ENCODE measurements around the gene CSH1.

Gene CSH1

GRCh38 chr17:63928966-63929695, 32.8 kb upstream of the CSH1 start:
- in situ Hi-C loops (cut with MboI; ENCODE audit: low sequenced_read_pairs) = loop anchor here (10.0 kb wide), 1 partner anchor 206 kb away; the partner anchor contains the start of gene ERN1

GRCh38 chr17:63928172-63928666, 31.8 kb upstream of the CSH1 start:
- in situ Hi-C loops (cut with MboI; ENCODE audit: low sequenced_read_pairs) = loop anchor here (10.0 kb wide), 1 partner anchor 207 kb away; the partner anchor contains the start of gene ERN1

- in situ Hi-C loops (cut with MboI; ENCODE audit: low sequenced_read_pairs) = loop anchor here (10.0 kb wide), 1 partner anchor 207 kb away; the partner anchor contains the start of gene ERN1
Measured at GRCh38 chr17:63927464-63928171, 31.2 kb upstream of the CSH1 start.

- in situ Hi-C loops (cut with MboI; ENCODE audit: low sequenced_read_pairs) = loop anchor here (10.0 kb wide), 1 partner anchor 209 kb away; the partner anchor contains the start of gene ERN1
Measured at GRCh38 chr17:63926164-63926563, 29.8 kb upstream of the CSH1 start.

- in situ Hi-C loops (cut with MboI; ENCODE audit: low sequenced_read_pairs) = loop anchor here (10.0 kb wide), 1 partner anchor 209 kb away; the partner anchor contains the start of gene ERN1
Measured at GRCh38 chr17:63925615-63926014, 29.2 kb upstream of the CSH1 start.

GRCh38 chr17:63922402-63922801, 26.0 kb upstream of the CSH1 start:
- in situ Hi-C loops (cut with MboI; ENCODE audit: low sequenced_read_pairs) = loop anchor here (10.0 to 25.0 kb wide), 2 partner anchors 212 to 365 kb away; partner anchors contain the start of gene ERN1

GRCh38 chr17:63920779-63921178, 24.4 kb upstream of the CSH1 start:
- in situ Hi-C loops (cut with MboI; ENCODE audit: low sequenced_read_pairs) = loop anchor here (10.0 to 25.0 kb wide), 2 partner anchors 214 to 367 kb away; partner anchors contain the start of gene ERN1

- in situ Hi-C loops (cut with MboI; ENCODE audit: low sequenced_read_pairs) = loop anchor here (10.0 to 25.0 kb wide), 2 partner anchors 215 to 367 kb away; partner anchors contain the start of gene ERN1
Measured at GRCh38 chr17:63920050-63920449, 23.7 kb upstream of the CSH1 start.

- in situ Hi-C loops (cut with MboI; ENCODE audit: low sequenced_read_pairs) = loop anchor here (25.0 kb wide), 1 partner anchor 368 kb away; no protein-coding TSS in a partner anchor
Measured at GRCh38 chr17:63919311-63919723, 22.9 kb upstream of the CSH1 start.

- in situ Hi-C loops (cut with MboI; ENCODE audit: low sequenced_read_pairs) = loop anchor here (25.0 kb wide), 1 partner anchor 368 kb away; no protein-coding TSS in a partner anchor
Measured at GRCh38 chr17:63918789-63919305, 22.5 kb upstream of the CSH1 start, which contains the start of gene GH1. TSS of gene GH1 (minus strand) at chr17:63918839. CDS start at chr17:63918776, 63 bp downstream.

GRCh38 chr17:63918305-63918704, 21.9 kb upstream of the CSH1 start:
- in situ Hi-C loops (cut with MboI; ENCODE audit: low sequenced_read_pairs) = loop anchor here (25.0 kb wide), 1 partner anchor 369 kb away; no protein-coding TSS in a partner anchor

- in situ Hi-C loops (cut with MboI; ENCODE audit: low sequenced_read_pairs) = loop anchor here (25.0 kb wide), 1 partner anchor 370 kb away; no protein-coding TSS in a partner anchor
Measured at GRCh38 chr17:63917646-63918045, 21.3 kb upstream of the CSH1 start.

- in situ Hi-C loops (cut with MboI; ENCODE audit: low sequenced_read_pairs) = loop anchor here (25.0 kb wide), 1 partner anchor 370 kb away; no protein-coding TSS in a partner anchor
Measured at GRCh38 chr17:63917206-63917605, 20.8 kb upstream of the CSH1 start.

- in situ Hi-C loops (cut with MboI; ENCODE audit: low sequenced_read_pairs) = loop anchor here (25.0 kb wide), 1 partner anchor 371 kb away; no protein-coding TSS in a partner anchor
Measured at GRCh38 chr17:63916566-63917185, 20.3 kb upstream of the CSH1 start.

GRCh38 chr17:63915753-63916152, 19.4 kb upstream of the CSH1 start:
- in situ Hi-C loops (cut with MboI; ENCODE audit: low sequenced_read_pairs) = loop anchor here (25.0 kb wide), 1 partner anchor 372 kb away; no protein-coding TSS in a partner anchor

GRCh38 chr17:63914471-63914870, 18.1 kb upstream of the CSH1 start:
- in situ Hi-C loops (cut with MboI; ENCODE audit: low sequenced_read_pairs) = loop anchor here (25.0 kb wide), 1 partner anchor 373 kb away; no protein-coding TSS in a partner anchor

GRCh38 chr17:63911657-63912100, 15.3 kb upstream of the CSH1 start:
- in situ Hi-C loops (cut with MboI; ENCODE audit: low sequenced_read_pairs) = loop anchor here (25.0 kb wide), 1 partner anchor 376 kb away; no protein-coding TSS in a partner anchor

GRCh38 chr17:63911041-63911635, 14.8 kb upstream of the CSH1 start, which contains the start of gene CSHL1:
TSS of gene CSHL1 (minus strand) at chr17:63911258. CDS start at chr17:63911196, 62 bp downstream.
- in situ Hi-C loops (cut with MboI; ENCODE audit: low sequenced_read_pairs) = loop anchor here (25.0 kb wide), 1 partner anchor 376 kb away; no protein-coding TSS in a partner anchor

- in situ Hi-C loops (cut with MboI; ENCODE audit: low sequenced_read_pairs) = loop anchor here (25.0 kb wide), 1 partner anchor 377 kb away; no protein-coding TSS in a partner anchor
Measured at GRCh38 chr17:63910096-63910495, 13.7 kb upstream of the CSH1 start.

Measured in HL-60/S4 treated with retinoic acid at 250 ng/mL for 4 days and 3 days (cell line).